Panc1 (cell line): Measurements from ENCODE around the gene PSME1. TPM values are rescaled to one million over a fixed set of nuclear protein-coding genes. Genes with fewer than 3 reads are reported as not detected.

ENCODE experiments used
- ATAC-seq: fragments of 200-7000 bp; cut with Tn5 transposase; 2 replicates; pipeline ENCODE4 v1.9.1; 2020; ENCODE audit warnings: mild to moderate bottlenecking, moderate library complexity
- BruUV-seq: library from RNA; stranded (reverse); fragments of 400-500 nt; replicated peaks from 2 replicates; lab custom pipeline; 2021; lab: Mats Ljungman, UMichigan
- CTCF ChIA-PET: fragments of 300-600 bp; sonication (Branson Sonifier 250); formaldehyde crosslinking; loops from one replicate; lab custom pipeline; 2022; ENCODE audit warnings: antibody characterized with exemption; lab: Charles Lee
- POLR2A ChIA-PET: fragments of 300-600 bp; sonication (Branson Sonifier 250); formaldehyde crosslinking; loops from one replicate; lab custom pipeline; 2022; ENCODE audit warnings: antibody characterized with exemption; lab: Charles Lee
- DNase-seq: peaks from one replicate; pipeline ENCODE4 v3.0.0-alpha.2; 2010; ENCODE audit warnings: low read depth, low spot score
- H3K27ac ChIP-seq: 2 replicates; pipeline ENCODE4 v1.5.1; 2011; ENCODE audit warnings: mild to moderate bottlenecking, low read length, inconsistent platforms
- H3K27me3 ChIP-seq: fragments of 200-500 bp; sonication (Bioruptor generic); 2 replicates; pipeline ENCODE4 v1.6.0; 2014; ENCODE audit warnings: low read length, inconsistent platforms; ENCODE audit not compliant: control insufficient read depth, insufficient read depth
- H3K36me3 ChIP-seq: fragments of 200-500 bp; sonication (Bioruptor generic); 2 replicates; pipeline ENCODE4 v1.5.1; 2014; ENCODE audit warnings: inconsistent platforms, mild to moderate bottlenecking, low read length, moderate library complexity; ENCODE audit not compliant: control insufficient read depth, insufficient read depth
- H3K4me1 ChIP-seq: 2 replicates; pipeline ENCODE4 v1.5.1; 2011; ENCODE audit warnings: inconsistent platforms, mild to moderate bottlenecking, low read length, moderate library complexity; ENCODE audit not compliant: control insufficient read depth, insufficient read depth
- H3K4me3 ChIP-seq, 2 experiments: 2 replicates each; pipeline ENCODE4 v1.5.1; 2011 to 2012; ENCODE audit warnings: low read depth in 2 of 2, low read length in 2 of 2, mild to moderate bottlenecking in 2 of 2, inconsistent platforms in 1 of 2, moderate library complexity in 1 of 2
- H3K9me3 ChIP-seq: fragments of 200-500 bp; sonication (Bioruptor generic); 2 replicates; pipeline ENCODE4 v1.5.1; 2014; ENCODE audit warnings: low read depth, mild to moderate bottlenecking, inconsistent platforms, low read length, moderate library complexity; ENCODE audit not compliant: control insufficient read depth, insufficient read depth
- CTCF ChIP-seq: fragments of 450-650 bp; IDR thresholded peaks from 2 replicates; pipeline ENCODE4 v1.5.1; 2017; ENCODE audit warnings: mild to moderate bottlenecking
- POLR2AphosphoS5 ChIP-seq: IDR thresholded peaks from 2 replicates; pipeline ENCODE4 v1.6.1; 2012; ENCODE audit warnings: mild to moderate bottlenecking, low read depth, low read length, moderate library complexity
- SIN3A ChIP-seq: IDR thresholded peaks from 2 replicates; pipeline ENCODE4 v1.6.1; 2012; ENCODE audit warnings: low read depth, mild to moderate bottlenecking, low read length, moderate library complexity, borderline replicate concordance; ENCODE audit not compliant: insufficient read depth
- TCF7L2 ChIP-seq: IDR thresholded peaks from 2 replicates; pipeline ENCODE4 v1.6.1; 2011; ENCODE audit warnings: mild to moderate bottlenecking, low read depth, low read length, inconsistent platforms
- in situ Hi-C: cut with HindIII; loops from 2 replicates; pipeline ENCODE4 v1.10.0; 2016; ENCODE audit warnings: low sequenced_read_pairs, low pct_unique_long_range_greater_than_20kb
- intact Hi-C: fragments of 100-400 bp; cut with micrococcal nuclease; formaldehyde crosslinking; loops from one replicate; pipeline ENCODE4 v1.10.0; 2022; ENCODE audit not compliant: unreplicated experiment
- total RNA-seq: library from RNA; stranded (reverse); gene quantifications from one replicate; pipeline ENCODE4 v1.2.1, GENCODE V29; 2021; ENCODE audit not compliant: unreplicated experiment
- TF ChIP-seq, protein P1 (sequence below), 2 experiments: IDR thresholded peaks; 2 replicates each; pipeline ENCODE4 v1.6.1; 2011 to 2012; ENCODE audit warnings: low read depth in 2 of 2, control low read depth in 1 of 2, low read length in 1 of 2, mild to moderate bottlenecking in 1 of 2, moderate library complexity in 1 of 2; ENCODE audit not compliant: insufficient read depth in 1 of 2

The PSME1 gene
- total RNA-seq, 1 experiment from 2014 or later = 130 TPM

DNA sequence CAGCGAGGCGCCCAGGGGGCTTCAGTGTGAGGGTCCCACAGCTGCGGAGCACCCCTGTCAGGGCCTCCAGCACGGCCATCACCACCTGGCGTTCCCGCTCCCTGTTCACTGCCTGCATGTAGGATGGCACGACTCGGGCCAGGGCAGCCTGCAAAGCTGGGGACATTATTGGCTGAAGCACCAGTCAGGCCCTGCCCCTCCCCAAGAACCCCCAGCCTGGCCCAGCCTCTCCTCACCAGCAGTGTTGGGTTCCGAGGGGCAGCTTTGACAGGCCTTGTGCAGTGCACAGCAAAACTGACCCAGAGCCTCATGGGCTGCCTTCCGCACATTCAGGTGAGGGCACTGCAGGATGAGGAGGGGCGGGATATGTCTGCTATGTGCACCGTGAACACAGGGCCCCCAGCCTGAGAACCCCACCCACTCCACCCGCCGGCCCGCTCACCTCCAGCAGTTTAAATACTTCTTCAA, 47.1 kb downstream of the PSME1 start:
- ATAC-seq (no peak), DNase-seq (no peak)
- TF ChIP-seq CTCF = no peak
- TF ChIP-seq, protein P1, sequence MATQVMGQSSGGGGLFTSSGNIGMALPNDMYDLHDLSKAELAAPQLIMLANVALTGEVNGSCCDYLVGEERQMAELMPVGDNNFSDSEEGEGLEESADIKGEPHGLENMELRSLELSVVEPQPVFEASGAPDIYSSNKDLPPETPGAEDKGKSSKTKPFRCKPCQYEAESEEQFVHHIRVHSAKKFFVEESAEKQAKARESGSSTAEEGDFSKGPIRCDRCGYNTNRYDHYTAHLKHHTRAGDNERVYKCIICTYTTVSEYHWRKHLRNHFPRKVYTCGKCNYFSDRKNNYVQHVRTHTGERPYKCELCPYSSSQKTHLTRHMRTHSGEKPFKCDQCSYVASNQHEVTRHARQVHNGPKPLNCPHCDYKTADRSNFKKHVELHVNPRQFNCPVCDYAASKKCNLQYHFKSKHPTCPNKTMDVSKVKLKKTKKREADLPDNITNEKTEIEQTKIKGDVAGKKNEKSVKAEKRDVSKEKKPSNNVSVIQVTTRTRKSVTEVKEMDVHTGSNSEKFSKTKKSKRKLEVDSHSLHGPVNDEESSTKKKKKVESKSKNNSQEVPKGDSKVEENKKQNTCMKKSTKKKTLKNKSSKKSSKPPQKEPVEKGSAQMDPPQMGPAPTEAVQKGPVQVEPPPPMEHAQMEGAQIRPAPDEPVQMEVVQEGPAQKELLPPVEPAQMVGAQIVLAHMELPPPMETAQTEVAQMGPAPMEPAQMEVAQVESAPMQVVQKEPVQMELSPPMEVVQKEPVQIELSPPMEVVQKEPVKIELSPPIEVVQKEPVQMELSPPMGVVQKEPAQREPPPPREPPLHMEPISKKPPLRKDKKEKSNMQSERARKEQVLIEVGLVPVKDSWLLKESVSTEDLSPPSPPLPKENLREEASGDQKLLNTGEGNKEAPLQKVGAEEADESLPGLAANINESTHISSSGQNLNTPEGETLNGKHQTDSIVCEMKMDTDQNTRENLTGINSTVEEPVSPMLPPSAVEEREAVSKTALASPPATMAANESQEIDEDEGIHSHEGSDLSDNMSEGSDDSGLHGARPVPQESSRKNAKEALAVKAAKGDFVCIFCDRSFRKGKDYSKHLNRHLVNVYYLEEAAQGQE (IDR thresholded peaks at IDR 0.05; ENCODE audit: insufficient read depth in 1 of 2, low read depth in 2 of 2, low read length in 1 of 2) = no peak
- no peak for TF ChIP-seq SIN3A
- no peak for TF ChIP-seq TCF7L2
- TF ChIP-seq POLR2AphosphoS5 = no peak
- Histone ChIP-seq H3K9me3 (no peaks in the 10 kb centered on the region), H3K4me1 (peaks cover 4% of the 10 kb centered on the region; the same call in 1 of the 2 replicates), H3K27me3 (no peaks in the 10 kb centered on the region), H3K4me3 (no peak overlapping the region), H3K36me3 (0 out of 2 replicates have a peak, but pooled peaks cover 2% of the 10 kb centered on the region), H3K27ac (no peak overlapping the region)
- in situ Hi-C loops (no loop called here), intact Hi-C loops (no loop called here)
- POLR2A ChIA-PET = interaction anchor here (0.5 to 0.6 kb wide), 2 partner anchors 12 to 42 kb away, joined by 9 to 11 read pairs; no protein-coding TSS in a partner anchor
- no TSS peak for BruUV-seq
- CTCF ChIA-PET = no interaction called here

DNA sequence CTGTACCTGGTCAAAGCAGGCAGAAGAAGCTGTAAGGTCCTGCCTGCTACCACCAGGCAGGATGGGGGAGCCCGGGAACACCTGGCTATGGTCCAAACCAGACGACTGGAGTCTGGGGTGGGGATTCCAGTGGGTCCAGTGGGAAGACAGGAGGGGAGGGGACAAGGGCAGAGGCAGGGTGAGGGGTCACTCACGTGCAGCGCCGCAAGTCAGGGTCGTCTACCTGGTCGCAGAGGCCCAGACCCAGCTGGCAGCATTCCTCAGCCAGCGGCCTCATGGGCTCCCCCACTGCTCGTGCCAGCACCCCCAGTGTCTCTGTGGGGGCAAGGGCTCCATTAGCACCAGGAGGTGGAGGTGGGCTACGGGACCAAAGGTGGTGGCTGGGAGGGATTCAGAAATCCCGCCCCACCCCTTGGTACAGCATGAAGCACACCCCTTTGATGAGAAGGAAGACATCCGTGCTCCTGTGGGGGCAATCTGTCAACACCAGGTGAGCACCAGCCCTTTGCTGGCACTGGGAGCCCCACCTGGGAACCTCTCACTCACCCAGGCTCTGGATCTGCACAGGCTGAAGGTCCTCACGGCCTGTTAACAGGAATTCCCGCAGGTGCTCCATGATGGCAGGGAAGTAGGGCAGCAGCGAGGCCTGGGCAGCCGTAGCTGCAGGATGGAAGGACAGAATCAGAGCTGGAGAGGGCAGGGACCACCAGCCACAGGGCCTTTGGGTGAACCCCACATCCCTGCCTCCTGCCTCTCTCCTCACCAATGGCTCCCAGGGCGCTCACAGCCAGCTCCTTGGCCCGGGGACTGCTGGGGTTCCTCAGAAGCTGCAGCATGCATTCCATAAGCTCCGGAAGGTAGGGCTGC, 48.3 kb downstream of the PSME1 start:
- H3K4me3 ChIP-seq = no peak overlapping the region
- in situ Hi-C loops = no loop called here
- H3K4me1 ChIP-seq = peaks cover 8% of the 10 kb centered on the region; the same call in 1 of the 2 replicates
- intact Hi-C loops = no loop called here
- TF ChIP-seq, protein P1 (IDR thresholded peaks at IDR 0.05; ENCODE audit: insufficient read depth in 1 of 2, low read depth in 2 of 2, low read length in 1 of 2) = no peak
- TF ChIP-seq TCF7L2 = no peak
- DNase-seq = no peak
- H3K27ac ChIP-seq = no peak overlapping the region
- no peaks in the 10 kb centered on the region for H3K27me3 ChIP-seq
- no peak for ATAC-seq
- BruUV-seq = no TSS peak
- ChIA-PET POLR2A (no interaction called here), CTCF (no interaction called here)
- H3K36me3 ChIP-seq = 0 out of 2 replicates have a peak, but pooled peaks cover 2% of the 10 kb centered on the region
- no peaks in the 10 kb centered on the region for H3K9me3 ChIP-seq
